Smooth muscle cell (in vitro differentiated cells): ENCODE measurements around the gene RPE. TPM values are rescaled to one million over a fixed set of nuclear protein-coding genes. Genes with fewer than 3 reads are reported as not detected.

Experiments used
- DNase-seq: peaks from one replicate; lab custom pipeline; 2025; ENCODE audit not compliant: unreplicated experiment; lab: John Stamatoyannopoulos, UW
- H2AFZ ChIP-seq: fragments of 200-600 bp; sonication (generic); 2 replicates; pipeline ENCODE4 v1.6.0; 2016; ENCODE audit warnings: antibody characterized with exemption, low read depth, mild to moderate bottlenecking
- H3F3A ChIP-seq: fragments of 200-600 bp; sonication (generic); 2 replicates; pipeline ENCODE4 v1.6.0; 2017; ENCODE audit warnings: antibody characterized with exemption, low read depth
- H3K27ac ChIP-seq: fragments of 200-600 bp; sonication (generic); 2 replicates; pipeline ENCODE4 v1.5.1; 2016; ENCODE audit warnings: low read depth, mild to moderate bottlenecking
- H3K27me3 ChIP-seq: fragments of 200-600 bp; sonication (generic); 2 replicates; pipeline ENCODE4 v1.6.1; 2016; ENCODE audit warnings: low read depth, mild to moderate bottlenecking
- H3K36me3 ChIP-seq: fragments of 200-600 bp; sonication (generic); 2 replicates; pipeline ENCODE4 v1.5.1; 2016; ENCODE audit warnings: low read depth
- H3K4me1 ChIP-seq: fragments of 200-600 bp; sonication (generic); 2 replicates; pipeline ENCODE4 v1.5.1; 2016; ENCODE audit warnings: low read depth
- H3K4me2 ChIP-seq: fragments of 200-600 bp; sonication (generic); 2 replicates; pipeline ENCODE4 v1.6.0; 2016; ENCODE audit warnings: mild to moderate bottlenecking
- H3K4me3 ChIP-seq: fragments of 200-600 bp; sonication (generic); 2 replicates; pipeline ENCODE4 v1.5.1; 2016; ENCODE audit warnings: mild to moderate bottlenecking
- H3K79me2 ChIP-seq: fragments of 200-600 bp; sonication (generic); 2 replicates; pipeline ENCODE4 v1.6.0; 2016; ENCODE audit warnings: low read depth, mild to moderate bottlenecking
- H3K9ac ChIP-seq: fragments of 200-600 bp; sonication (generic); 2 replicates; pipeline ENCODE4 v1.6.0; 2016; ENCODE audit warnings: low read depth
- H3K9me3 ChIP-seq: fragments of 200-600 bp; sonication (generic); replicated peaks from 2 replicates; pipeline ENCODE4 v1.5.1; 2016; ENCODE audit warnings: low read depth
- H4K20me1 ChIP-seq: fragments of 200-600 bp; sonication (generic); 2 replicates; pipeline ENCODE4 v1.6.0; 2016; ENCODE audit warnings: low read depth
- WGBS: methylation state at CpG from one replicate; pipeline ENCODE4 v1.1.7; 2016; ENCODE audit warnings: low lambda C conversion rate; 5-methylcytosine and 5-hydroxymethylcytosine counted together
- polyA plus RNA-seq: library from polyadenylated mRNA; unstranded; fragments of >200 nt; fragmentation: Nextera tagmentation; extraction: Ambion mirVana; gene quantifications from 2 replicates; pipeline ENCODE4 v1.2.1, GENCODE V29; 2016
- total RNA-seq: library from RNA; depleted of rRNA; stranded (reverse); fragments of >200 nt; gene quantifications from 2 replicates; pipeline ENCODE4 v1.2.3, GENCODE V29; 2014
- TF ChIP-seq, protein P1 (sequence below): fragments of 200-600 bp; sonication (generic); IDR thresholded peaks from 2 replicates; pipeline ENCODE4 v1.5.1; 2017; ENCODE audit warnings: borderline replicate concordance, mild to moderate bottlenecking, antibody characterized with exemption; ENCODE audit not compliant: insufficient read depth, poor library complexity, severe bottlenecking

Gene RPE
- total and polyA plus RNA-seq, 2 experiments from 2014 or later = 25.1 to 64.3 TPM

DNA sequence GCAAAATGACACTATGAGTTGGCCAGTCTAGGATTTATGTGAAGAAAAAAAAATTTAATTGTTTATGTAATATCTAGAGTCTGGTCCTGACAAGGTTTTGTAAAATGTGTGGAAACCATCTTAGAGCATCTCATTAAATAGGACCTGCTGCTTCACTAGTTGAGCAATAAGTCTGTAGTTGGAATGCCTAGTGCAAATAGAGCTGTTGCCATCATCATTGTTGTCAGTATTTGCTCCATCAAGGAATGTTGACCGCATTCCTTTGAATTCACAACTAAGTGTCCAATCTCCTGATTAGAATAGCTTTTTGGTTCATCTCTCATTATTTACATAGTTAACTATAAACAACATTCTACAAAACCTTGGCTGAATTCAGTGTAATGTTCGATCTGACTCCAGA lies 32.2 kb upstream of the RPE start:
- Histone ChIP-seq H3K4me2 (no peak overlapping the region), H3K4me3 (no peak overlapping the region), H3K27ac (no peak overlapping the region), H3K79me2 (no peaks in the 10 kb centered on the region), H2AFZ (no peak overlapping the region), H3K27me3 (no peaks in the 10 kb centered on the region), H3K36me3 (no peaks in the 10 kb centered on the region), H3F3A (peaks cover 3% of the 10 kb centered on the region), H3K4me1 (no peaks in the 10 kb centered on the region), H3K9me3 (no peaks in the 10 kb centered on the region), H4K20me1 (no peaks in the 10 kb centered on the region), H3K9ac (no peak overlapping the region)
- WGBS = 81% methylated on average over 2 of the region's 2 CpGs
- TF ChIP-seq, protein P1, sequence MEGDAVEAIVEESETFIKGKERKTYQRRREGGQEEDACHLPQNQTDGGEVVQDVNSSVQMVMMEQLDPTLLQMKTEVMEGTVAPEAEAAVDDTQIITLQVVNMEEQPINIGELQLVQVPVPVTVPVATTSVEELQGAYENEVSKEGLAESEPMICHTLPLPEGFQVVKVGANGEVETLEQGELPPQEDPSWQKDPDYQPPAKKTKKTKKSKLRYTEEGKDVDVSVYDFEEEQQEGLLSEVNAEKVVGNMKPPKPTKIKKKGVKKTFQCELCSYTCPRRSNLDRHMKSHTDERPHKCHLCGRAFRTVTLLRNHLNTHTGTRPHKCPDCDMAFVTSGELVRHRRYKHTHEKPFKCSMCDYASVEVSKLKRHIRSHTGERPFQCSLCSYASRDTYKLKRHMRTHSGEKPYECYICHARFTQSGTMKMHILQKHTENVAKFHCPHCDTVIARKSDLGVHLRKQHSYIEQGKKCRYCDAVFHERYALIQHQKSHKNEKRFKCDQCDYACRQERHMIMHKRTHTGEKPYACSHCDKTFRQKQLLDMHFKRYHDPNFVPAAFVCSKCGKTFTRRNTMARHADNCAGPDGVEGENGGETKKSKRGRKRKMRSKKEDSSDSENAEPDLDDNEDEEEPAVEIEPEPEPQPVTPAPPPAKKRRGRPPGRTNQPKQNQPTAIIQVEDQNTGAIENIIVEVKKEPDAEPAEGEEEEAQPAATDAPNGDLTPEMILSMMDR = no peak
- DNase-seq = no peak

GRCh38 chr2:209970711-209971110 lies 31.7 kb upstream of the RPE start:
- no peak overlapping the region for H3K4me2 ChIP-seq
- DNase-seq = no peak
- peaks cover 3% of the 10 kb centered on the region for H3F3A ChIP-seq
- no peak overlapping the region for H3K9ac ChIP-seq
- no peak overlapping the region for H3K4me3 ChIP-seq
- WGBS = 81% methylated on average over 4 of the region's 4 CpGs
- no peaks in the 10 kb centered on the region for H3K36me3 ChIP-seq
- no peaks in the 10 kb centered on the region for H3K9me3 ChIP-seq
- H3K4me1 ChIP-seq = no peaks in the 10 kb centered on the region
- H3K27me3 ChIP-seq = no peaks in the 10 kb centered on the region
- TF ChIP-seq, protein P1 = no peak
- H3K27ac ChIP-seq = no peak overlapping the region
- H3K79me2 ChIP-seq = no peaks in the 10 kb centered on the region
- H4K20me1 ChIP-seq = no peaks in the 10 kb centered on the region
- H2AFZ ChIP-seq = no peak overlapping the region

- Histone ChIP-seq H3K4me2 (peak overlapping the region; percentile 19), H4K20me1 (no peaks in the 10 kb centered on the region), H3K36me3 (no peaks in the 10 kb centered on the region), H3K9ac (no peak overlapping the region), H3K9me3 (no peaks in the 10 kb centered on the region), H3K27ac (no peak overlapping the region), H3K27me3 (no peaks in the 10 kb centered on the region), H3K4me3 (no peak overlapping the region), H3K4me1 (no peaks in the 10 kb centered on the region), H3F3A (peaks cover 3% of the 10 kb centered on the region), H3K79me2 (no peaks in the 10 kb centered on the region), H2AFZ (no peak overlapping the region)
- TF ChIP-seq, protein P1 = no peak
- 3% methylated on average over 1 of the region's 1 CpG for WGBS
- DNase-seq = no peak
Measured at GRCh38 chr2:209973328-209973727, 29.1 kb upstream of the RPE start.

DNA sequence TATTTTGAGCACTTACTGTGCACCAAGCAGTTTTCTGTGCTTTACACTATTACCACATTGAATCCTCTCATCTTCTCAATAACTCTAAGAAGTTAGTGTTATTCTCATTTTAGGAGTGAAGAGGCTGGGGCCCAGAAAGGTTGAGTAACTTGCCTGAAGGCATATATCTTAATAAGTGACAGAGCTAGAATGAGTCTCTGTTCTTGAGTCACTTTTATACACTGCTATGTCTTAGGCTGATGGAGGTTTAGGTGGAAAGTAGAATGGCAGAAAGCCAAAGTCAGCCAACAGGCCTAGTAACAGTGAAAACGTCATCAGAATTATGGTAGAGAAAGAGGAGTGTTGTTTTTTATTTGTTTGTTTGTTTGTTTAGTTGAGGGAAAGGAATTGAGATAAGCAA lies 27.9 kb upstream of the RPE start:
- H2AFZ ChIP-seq = no peak overlapping the region
- H3K79me2 ChIP-seq = no peaks in the 10 kb centered on the region
- no peaks in the 10 kb centered on the region for H4K20me1 ChIP-seq
- no peak overlapping the region for H3K4me2 ChIP-seq
- no peak overlapping the region for H3K4me3 ChIP-seq
- no peaks in the 10 kb centered on the region for H3K36me3 ChIP-seq
- no peak for DNase-seq
- no peaks in the 10 kb centered on the region for H3K4me1 ChIP-seq
- no peak overlapping the region for H3K9ac ChIP-seq
- no peak overlapping the region for H3K27ac ChIP-seq
- peaks cover 3% of the 10 kb centered on the region for H3F3A ChIP-seq
- no peaks in the 10 kb centered on the region for H3K9me3 ChIP-seq
- TF ChIP-seq, protein P1 = no peak
- 43% methylated on average over 1 of the region's 1 CpG for WGBS
- no peaks in the 10 kb centered on the region for H3K27me3 ChIP-seq
